HEK293 (cell line): ENCODE results near the gene ZNF764.

Source experiments
- CTCF ChIA-PET: fragments of 350-600 bp; formaldehyde crosslinking; extraction: SDS; loops from one replicate; lab custom pipeline; 2021; ENCODE audit warnings: antibody characterized with exemption; lab: Yijun Ruan, JAX
- POLR2A ChIA-PET: fragments of 300-600 bp; formaldehyde crosslinking; extraction: SDS; loops from one replicate; lab custom pipeline; 2020; ENCODE audit warnings: antibody characterized with exemption, inconsistent platforms; lab: Yijun Ruan, JAX
- H3K27ac ChIP-seq: fragments of 200-500 bp; sonication (Bioruptor generic); 2 replicates; pipeline ENCODE4 v1.5.1; 2014; ENCODE audit warnings: low read depth, low read length, control low read depth, inconsistent platforms; ENCODE audit errors: extremely low read depth
- H3K36me3 ChIP-seq, 2 experiments: fragments of 200-500 bp in 1 of 2; sonication (Bioruptor generic) in 1 of 2; 1 replicate in 1 of 2; 2 replicates in 1 of 2; pipeline ENCODE4 v1.5.1; 2014 to 2017; ENCODE audit warnings: inconsistent platforms in 2 of 2, low read length in 2 of 2; ENCODE audit not compliant: control insufficient read depth in 2 of 2, insufficient read depth in 1 of 2
- H3K4me1 ChIP-seq: fragments of 200-500 bp; sonication (Bioruptor generic); 2 replicates; pipeline ENCODE4 v1.5.1; 2014; ENCODE audit warnings: mild to moderate bottlenecking, low read length, inconsistent platforms; ENCODE audit not compliant: control insufficient read depth, insufficient read depth
- H3K4me3 ChIP-seq: 2 replicates; pipeline ENCODE4 v1.5.1; 2011; ENCODE audit warnings: low read depth, mild to moderate bottlenecking, control low read depth, low read length, moderate library complexity
- H3K9me3 ChIP-seq: fragments of 200-500 bp; sonication (Bioruptor generic); 2 replicates; pipeline ENCODE4 v1.5.1; 2014; ENCODE audit warnings: low read depth, low read length, inconsistent platforms; ENCODE audit not compliant: control insufficient read depth, insufficient read depth
- SCRT1 ChIP-seq: fragments of 450-650 bp; formaldehyde crosslinking; IDR thresholded peaks from 2 replicates; pipeline ENCODE4 v1.5.1; 2016; ENCODE audit warnings: missing biosample characterization, missing genetic modification characterization, borderline replicate concordance
- TSHZ1 ChIP-seq: fragments of 450-650 bp; formaldehyde crosslinking; IDR thresholded peaks from 2 replicates; pipeline ENCODE4 v1.5.1; 2016; ENCODE audit warnings: missing biosample characterization, missing genetic modification characterization, borderline replicate concordance
- ZBTB11 ChIP-seq: fragments of 450-650 bp; formaldehyde crosslinking; conservative IDR thresholded peaks from 2 replicates; pipeline ENCODE4 v1.5.1; 2016; ENCODE audit warnings: low read depth, missing biosample characterization, missing genetic modification characterization
- ZBTB49 ChIP-seq: fragments of 450-650 bp; formaldehyde crosslinking; IDR thresholded peaks from 2 replicates; pipeline ENCODE4 v1.5.1; 2016; ENCODE audit warnings: missing biosample characterization, missing genetic modification characterization, low read depth
- ZNF121 ChIP-seq: fragments of 450-650 bp; formaldehyde crosslinking; IDR thresholded peaks from 2 replicates; pipeline ENCODE4 v1.5.1; 2016; ENCODE audit warnings: missing biosample characterization, missing genetic modification characterization
- ZNF148 ChIP-seq: fragments of 450-650 bp; formaldehyde crosslinking; IDR thresholded peaks from 2 replicates; pipeline ENCODE4 v1.5.0; 2017; ENCODE audit warnings: missing biosample characterization, missing genetic modification characterization, borderline replicate concordance
- ZNF280D ChIP-seq: fragments of 450-650 bp; formaldehyde crosslinking; IDR thresholded peaks from 2 replicates; pipeline ENCODE4 v1.5.1; 2016; ENCODE audit warnings: missing biosample characterization, missing genetic modification characterization
- ZNF302 ChIP-seq: fragments of 450-650 bp; formaldehyde crosslinking; IDR thresholded peaks from 2 replicates; pipeline ENCODE4 v1.5.1; 2016; ENCODE audit warnings: missing biosample characterization, missing genetic modification characterization, low read depth
- ZNF37A ChIP-seq: fragments of 450-650 bp; IDR thresholded peaks from 2 replicates; pipeline ENCODE4 v1.5.1; 2018; ENCODE audit warnings: missing biosample characterization, missing genetic modification characterization
- ZNF398 ChIP-seq: fragments of 450-650 bp; formaldehyde crosslinking; IDR thresholded peaks from 2 replicates; pipeline ENCODE4 v1.5.1; 2017; ENCODE audit warnings: missing biosample characterization, missing genetic modification characterization
- ZNF416 ChIP-seq: fragments of 450-650 bp; formaldehyde crosslinking; IDR thresholded peaks from 2 replicates; pipeline ENCODE4 v1.5.1; 2016; ENCODE audit warnings: missing biosample characterization, missing genetic modification characterization
- ZNF571 ChIP-seq: fragments of 450-650 bp; formaldehyde crosslinking; IDR thresholded peaks from 2 replicates; pipeline ENCODE4 v1.5.0; 2017; ENCODE audit warnings: missing biosample characterization, missing genetic modification characterization
- ZNF585B ChIP-seq: fragments of 450-650 bp; formaldehyde crosslinking; IDR thresholded peaks from 2 replicates; pipeline ENCODE4 v1.5.1; 2016; ENCODE audit warnings: missing biosample characterization, missing genetic modification characterization
- ZNF623 ChIP-seq: fragments of 450-650 bp; formaldehyde crosslinking; IDR thresholded peaks from 2 replicates; pipeline ENCODE4 v1.5.1; 2016; ENCODE audit warnings: missing biosample characterization, missing genetic modification characterization
- ZSCAN18 ChIP-seq: fragments of 450-650 bp; formaldehyde crosslinking; IDR thresholded peaks from 2 replicates; pipeline ENCODE4 v1.5.1; 2016; ENCODE audit warnings: missing biosample characterization, missing genetic modification characterization
- ZSCAN23 ChIP-seq: fragments of 450-650 bp; formaldehyde crosslinking; IDR thresholded peaks from 2 replicates; pipeline ENCODE4 v1.5.1; 2016; ENCODE audit warnings: missing biosample characterization, missing genetic modification characterization
- ZSCAN30 ChIP-seq: fragments of 450-650 bp; IDR thresholded peaks from 2 replicates; pipeline ENCODE4 v1.5.1; 2018; ENCODE audit warnings: missing biosample characterization, mild to moderate bottlenecking, missing genetic modification characterization, moderate library complexity

ZNF764 gene

GRCh38 chr16:30518552-30518951 lies 39.6 kb downstream of the ZNF764 start:
- POLR2A ChIA-PET = interaction anchor here (0.6 kb wide), 1 partner anchor 10 kb away, joined by 3 read pairs; no protein-coding TSS in a partner anchor

More at GRCh38 chr16:30518552-30518951, 39.6 kb downstream of the ZNF764 start:
- no peak overlapping the region for H3K27ac ChIP-seq
- CTCF ChIA-PET = interaction anchor here (0.7 to 1.4 kb wide), 2 partner anchors 38 to 97 kb away, joined by 3 read pairs; no protein-coding TSS in a partner anchor
- H3K9me3 ChIP-seq = no peaks in the 10 kb centered on the region
- H3K36me3 ChIP-seq = no peaks in the 10 kb centered on the region
- no peak overlapping the region for H3K4me3 ChIP-seq
- no peaks in the 10 kb centered on the region for H3K4me1 ChIP-seq
- TF ChIP-seq TSHZ1 (tag by site-specific recombination) = no peak
- TF ChIP-seq ZBTB11 (tag by site-specific recombination) = no peak
- TF ChIP-seq ZNF302 (tag by site-specific recombination) = no peak
- no peak for TF ChIP-seq ZSCAN30 (tag by site-specific recombination)
- no peak for TF ChIP-seq ZNF398
- TF ChIP-seq ZNF585B (tag by site-specific recombination) = no peak
- no peak for TF ChIP-seq ZBTB49
- no peak for TF ChIP-seq SCRT1 (tag by site-specific recombination)
- no peak for TF ChIP-seq ZNF280D
- TF ChIP-seq ZNF121 (tag by site-specific recombination) = no peak
- TF ChIP-seq ZSCAN18 (tag by site-specific recombination) = no peak
- TF ChIP-seq ZSCAN23 (tag by site-specific recombination) = no peak
- no peak for TF ChIP-seq ZNF148 (tag by site-specific recombination)
- no peak for TF ChIP-seq ZNF37A
- no peak for TF ChIP-seq ZNF623 (tag by site-specific recombination)
- no peak for TF ChIP-seq ZNF571 (tag by site-specific recombination)
- TF ChIP-seq ZNF416 = no peak
- TF ChIP-seq, all 188 proteins: peak for 0
